ENCODE results near the gene CHD9.
"Not testable (repeated sequence)": the region's sequence is repeated elsewhere in the genome, so short reads cannot be mapped to it uniquely, and the experiment has no call there.

Gene CHD9

DNA sequence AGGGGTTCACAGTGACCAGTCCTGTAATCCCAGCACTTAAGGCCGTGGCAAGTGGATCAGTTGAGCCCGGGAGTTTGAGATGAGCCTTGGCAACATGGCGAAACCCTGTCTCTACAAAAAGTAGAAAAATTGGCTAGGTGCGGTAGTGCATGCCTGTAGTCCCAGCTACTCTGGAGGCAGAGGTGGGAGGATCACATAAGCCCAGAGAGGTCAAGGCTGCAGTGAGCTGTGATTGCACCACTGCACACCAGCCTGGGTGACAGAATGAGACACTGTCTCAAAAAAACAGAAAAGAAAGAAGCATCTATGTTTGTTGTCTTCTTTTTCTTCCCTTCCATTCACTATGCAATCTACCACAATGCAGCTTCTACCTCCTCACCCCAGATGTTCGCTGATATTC lies 227.5 kb downstream of the CHD9 start:
- DNase-seq (ENCODE audit: low spot score) = no peak

DNA sequence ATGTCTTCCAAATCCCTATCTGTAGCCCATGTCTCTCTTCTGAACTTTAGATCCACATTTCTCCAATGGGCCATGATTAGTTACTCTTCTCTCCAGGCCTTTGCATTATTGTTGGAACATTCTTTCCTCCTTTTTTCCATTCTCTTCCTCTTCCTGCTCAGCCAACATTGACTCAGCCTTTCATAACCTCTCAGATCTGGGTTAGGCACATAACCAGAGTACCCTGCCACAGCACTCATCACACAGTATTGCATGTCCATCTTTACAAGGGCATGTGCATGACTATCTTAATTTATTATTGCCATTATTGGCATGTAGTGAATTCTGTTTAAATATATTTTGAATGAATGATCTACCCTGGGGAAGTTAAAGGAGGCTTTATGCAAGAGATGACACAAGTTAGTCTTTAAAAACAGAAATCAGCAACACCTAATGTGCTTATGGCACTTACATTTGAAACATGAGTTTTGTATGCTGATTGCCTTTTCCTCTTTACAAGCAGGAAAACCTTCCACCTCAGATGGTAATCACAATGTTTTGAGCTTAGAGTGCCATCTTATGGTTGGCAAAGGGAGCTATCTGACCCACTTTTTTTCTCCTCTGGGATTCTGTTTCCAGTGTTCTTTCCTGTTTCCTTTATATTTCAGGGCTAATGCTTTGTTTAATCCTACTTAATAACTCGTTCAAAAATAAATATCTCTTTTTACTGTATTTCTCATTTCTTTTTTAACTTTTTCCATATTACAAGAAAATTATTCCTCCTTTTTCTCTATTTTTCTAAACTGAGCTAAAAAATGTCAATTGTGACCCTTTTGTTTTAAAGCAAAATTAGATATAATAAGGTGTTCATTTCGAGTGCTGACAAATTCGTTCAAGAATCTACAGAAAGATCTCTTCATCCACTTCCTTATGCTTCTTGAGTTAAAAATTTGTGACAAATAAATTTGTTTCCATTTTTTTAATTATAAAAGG lies 228.5 kb downstream of the CHD9 start:
- DNase-seq (ENCODE audit: low spot score) = peak; percentile 3

DNA sequence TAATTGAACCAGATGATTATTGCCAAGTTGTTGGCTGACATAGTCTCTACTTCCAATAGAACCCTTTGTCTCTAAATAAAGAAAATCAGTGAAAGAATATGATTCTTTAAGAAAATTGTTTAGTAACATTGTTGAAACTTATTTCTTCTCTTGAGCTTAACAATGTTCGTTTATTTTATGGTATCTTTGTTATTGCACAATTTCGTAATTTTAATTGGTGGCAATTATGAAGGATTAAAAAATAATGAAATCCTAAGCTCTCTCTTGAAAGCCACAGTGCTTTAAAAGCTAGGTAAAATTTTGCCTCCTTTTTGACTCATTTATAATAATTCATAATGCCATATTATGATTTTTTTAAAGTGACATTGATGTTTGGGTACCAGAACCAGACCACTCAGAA lies 230.4 kb downstream of the CHD9 start:
- DNase-seq (ENCODE audit: low spot score) = no peak

DNA sequence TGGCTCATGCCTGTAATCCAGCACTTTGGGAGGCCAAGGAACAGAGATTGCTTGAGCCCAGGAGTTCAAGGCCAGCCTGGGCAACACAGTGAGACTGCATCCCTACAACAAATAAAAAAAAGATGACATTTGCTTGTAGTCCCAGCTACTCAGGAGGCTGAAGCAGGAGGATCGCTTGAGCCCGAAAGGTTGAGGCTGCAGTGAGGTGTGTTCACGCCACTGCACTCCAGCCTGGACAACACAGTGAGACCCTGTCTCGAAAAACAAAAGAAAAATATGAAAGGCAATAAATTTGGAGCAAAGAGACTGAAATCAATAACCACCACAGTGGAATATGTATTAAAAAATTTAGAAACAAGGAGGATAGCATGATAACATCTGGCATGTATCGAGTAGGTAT lies 235.7 kb downstream of the CHD9 start:
- no peak for DNase-seq (ENCODE audit: low spot score)

DNA sequence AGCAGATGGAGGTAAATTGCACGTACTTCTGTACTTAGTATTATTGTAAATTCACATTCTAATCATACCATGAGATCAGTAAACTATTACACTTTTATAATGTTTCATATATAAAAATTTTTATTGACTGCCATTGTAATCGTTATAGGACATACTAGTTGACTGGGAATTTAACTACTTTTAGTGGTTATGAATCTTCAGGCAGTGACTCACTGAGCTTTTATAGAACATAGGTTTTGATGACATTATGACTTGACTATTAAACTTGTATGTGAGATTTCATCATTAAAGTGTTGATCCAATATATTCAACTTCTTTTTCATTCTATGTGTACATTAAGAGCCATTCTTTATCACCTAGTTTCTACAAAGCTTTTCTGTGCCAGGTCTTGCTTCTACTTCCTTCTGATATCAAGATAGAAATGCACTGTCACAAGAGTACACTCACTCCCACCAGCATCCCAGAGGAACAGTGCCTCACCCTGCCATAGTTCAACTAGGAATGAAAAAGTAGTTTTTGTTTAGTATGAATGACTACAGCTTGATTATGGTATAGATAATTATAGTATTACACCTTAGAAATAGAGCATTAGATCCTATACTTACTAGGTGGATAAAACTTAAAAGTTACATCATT lies 237.1 kb downstream of the CHD9 start:
- no peak for DNase-seq (ENCODE audit: low spot score)

DNA sequence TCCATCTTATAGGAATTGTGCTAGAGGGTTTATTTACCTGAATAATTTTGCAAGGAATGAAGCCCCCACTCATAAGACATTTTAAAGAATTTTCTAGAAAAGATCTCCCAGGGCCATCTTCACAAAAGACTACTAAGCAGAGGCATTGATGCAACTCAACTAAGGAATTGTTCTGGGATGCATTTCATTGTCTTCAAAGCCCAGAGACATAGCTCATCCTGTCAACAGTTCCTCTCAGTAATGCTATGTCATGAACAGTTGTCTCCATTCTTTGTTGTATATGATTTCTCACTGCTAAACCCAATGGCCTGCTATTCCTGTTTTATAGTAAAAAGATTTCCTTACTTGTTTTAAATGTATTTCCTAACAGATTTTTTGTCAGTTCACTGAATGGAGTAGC lies 242.7 kb downstream of the CHD9 start:
- no peak for DNase-seq (ENCODE audit: low spot score)

DNA sequence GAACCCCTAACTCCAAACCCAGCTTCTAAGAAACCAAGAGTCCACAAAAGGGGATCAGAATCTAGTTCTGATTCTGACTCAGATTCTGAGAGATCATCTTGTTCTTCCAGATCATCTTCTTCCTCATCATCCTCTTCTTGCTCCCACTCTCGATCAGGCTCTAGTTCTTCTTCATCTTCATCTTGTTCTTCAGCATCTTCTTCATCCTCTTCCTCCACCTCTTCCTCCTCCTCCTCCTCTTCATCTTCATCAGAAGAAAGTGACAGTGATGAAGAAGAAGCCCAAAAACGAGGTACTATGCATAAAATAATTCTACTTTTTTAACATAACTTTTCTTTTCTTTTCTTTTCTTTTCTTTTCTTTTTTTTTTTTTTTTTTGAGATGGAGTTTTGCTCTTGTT lies 249.5 kb downstream of the CHD9 start:
- DNase-seq (ENCODE audit: low spot score) = no peak

DNA sequence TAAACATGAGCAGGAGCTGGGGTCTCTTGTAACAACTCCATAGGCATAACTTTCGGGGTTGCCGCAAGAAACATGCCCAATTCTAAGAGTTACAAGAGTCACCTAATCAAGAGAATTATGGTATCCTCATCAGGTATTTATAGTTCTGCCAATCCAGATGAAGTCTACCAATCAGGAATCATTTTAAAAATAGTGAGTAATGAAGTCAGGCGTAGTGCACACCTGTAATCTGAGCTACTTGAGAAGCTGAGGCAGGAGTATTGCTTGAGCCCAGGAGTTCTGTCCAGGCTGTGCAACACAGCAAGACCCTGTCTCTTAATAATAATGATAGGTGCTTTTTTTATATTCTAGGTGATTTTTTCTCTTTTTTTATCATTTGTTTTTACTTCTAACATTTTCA lies 251.0 kb downstream of the CHD9 start:
- DNase-seq (ENCODE audit: low spot score) = no peak

DNA sequence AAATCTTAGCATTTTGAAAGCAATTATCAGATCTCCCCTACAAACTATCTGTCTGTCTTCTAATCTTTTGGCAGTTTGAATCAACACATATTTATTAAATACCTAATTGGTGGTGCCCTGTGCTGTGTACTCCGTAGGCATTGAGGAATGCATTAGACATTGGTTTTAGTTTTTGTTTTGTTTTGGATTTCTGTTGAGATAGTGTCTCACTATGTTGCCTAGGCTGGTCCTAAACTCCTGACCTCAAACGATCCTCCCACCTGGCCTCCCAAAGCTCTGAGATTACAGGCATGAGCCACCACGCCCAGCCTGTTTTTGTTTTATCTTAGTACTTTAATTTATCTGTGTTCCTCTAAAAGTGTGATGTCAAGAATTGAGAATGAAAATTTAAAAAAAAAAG lies 254.7 kb downstream of the CHD9 start:
- no peak for DNase-seq (ENCODE audit: low spot score)

DNA sequence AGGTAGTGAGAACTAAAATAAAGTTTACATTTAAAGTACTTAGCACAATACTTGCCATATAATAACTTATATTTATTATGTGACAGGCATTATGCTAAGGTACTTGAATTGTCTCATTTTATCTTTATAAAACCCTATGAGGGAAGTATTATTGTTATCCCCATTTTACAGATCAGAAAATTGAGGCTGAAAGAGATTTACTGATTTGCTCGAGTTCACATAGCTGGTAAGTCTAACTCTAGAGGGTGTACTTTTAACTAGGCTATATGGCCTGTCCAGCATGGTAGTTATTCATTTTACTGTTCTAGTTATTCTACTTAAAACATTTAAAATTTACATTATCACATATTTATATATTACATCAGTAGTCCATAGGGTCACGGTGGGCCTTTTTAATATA lies 266.2 kb downstream of the CHD9 start:
- no peak for DNase-seq (ENCODE audit: low spot score)

DNA sequence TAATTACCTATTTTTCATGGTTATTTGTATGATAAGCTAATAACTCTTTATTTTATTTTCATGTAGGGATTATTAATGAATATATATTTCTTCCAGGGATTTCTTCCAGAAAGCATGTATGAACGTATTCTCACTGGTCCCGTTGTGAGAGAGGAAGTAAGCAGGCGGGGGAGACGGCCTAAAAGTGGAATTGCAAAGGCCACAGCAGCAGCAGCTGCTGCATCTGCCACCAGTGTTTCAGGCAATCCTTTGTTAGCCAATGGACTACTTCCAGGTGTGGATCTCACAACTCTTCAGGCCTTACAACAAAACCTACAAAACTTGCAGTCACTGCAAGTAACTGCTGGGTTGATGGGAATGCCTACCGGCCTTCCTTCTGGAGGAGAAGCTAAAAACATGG lies 269.1 kb downstream of the CHD9 start:
- no peak for DNase-seq (ENCODE audit: low spot score)

DNA sequence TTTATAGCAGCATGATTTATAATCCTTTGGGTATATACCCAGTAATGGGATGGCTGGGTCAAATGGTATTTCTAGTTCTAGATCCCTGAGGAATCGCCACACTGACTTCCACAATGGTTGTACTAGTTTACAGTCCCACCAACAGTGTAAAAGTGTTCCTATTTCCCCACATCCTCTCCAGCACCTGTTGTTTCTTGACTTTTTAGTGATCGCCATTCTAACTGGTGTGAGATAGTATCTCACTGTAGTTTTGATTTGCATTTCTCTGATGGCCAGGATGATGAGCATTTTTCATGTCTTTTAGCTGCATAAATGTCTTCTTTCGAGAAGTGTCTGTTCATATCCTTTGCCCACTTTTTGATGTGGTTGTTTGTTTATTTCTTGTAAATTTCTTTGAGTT lies 276.2 kb downstream of the CHD9 start:
- DNase-seq (ENCODE audit: low spot score) = not testable (repeated sequence)

DNA sequence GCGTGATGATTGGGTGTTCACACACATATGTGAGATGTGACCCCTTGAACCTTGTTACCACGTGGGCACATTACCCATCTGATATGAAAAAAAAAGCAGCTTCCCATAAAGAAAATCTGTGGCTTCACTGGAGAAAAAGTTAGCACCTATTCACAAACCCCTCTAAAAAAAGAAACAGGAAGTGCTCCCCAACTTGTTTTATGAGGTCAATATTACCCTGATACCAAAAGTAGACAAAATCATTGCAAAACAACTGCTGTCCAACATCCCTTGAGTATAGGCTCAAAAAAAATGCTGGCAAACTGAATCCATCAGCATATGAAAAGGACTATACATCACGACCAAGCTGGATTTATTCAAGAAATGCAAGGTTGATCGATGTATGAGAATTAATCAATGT lies 279.8 kb downstream of the CHD9 start:
- no peak for DNase-seq (ENCODE audit: low spot score)

DNA sequence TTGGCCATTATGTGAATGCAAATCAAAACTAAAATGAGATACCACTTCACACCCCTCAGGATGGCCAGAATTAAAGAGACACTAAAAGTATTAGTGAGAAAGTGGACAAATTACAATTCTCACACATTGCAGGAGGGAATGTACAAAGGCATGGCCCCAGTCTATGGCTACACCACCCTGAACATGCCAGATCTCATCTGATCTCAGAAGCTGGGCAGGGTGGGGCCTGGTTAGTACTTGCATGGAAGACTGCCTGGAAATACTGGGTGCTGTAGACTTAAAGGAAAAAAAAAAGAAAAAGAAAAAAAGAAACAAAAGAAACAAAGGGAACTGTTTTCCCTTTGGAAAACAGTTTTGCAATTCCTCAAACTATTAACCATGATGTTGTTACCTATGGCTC lies 282.5 kb downstream of the CHD9 start:
- no peak for DNase-seq (ENCODE audit: low spot score)

DNA sequence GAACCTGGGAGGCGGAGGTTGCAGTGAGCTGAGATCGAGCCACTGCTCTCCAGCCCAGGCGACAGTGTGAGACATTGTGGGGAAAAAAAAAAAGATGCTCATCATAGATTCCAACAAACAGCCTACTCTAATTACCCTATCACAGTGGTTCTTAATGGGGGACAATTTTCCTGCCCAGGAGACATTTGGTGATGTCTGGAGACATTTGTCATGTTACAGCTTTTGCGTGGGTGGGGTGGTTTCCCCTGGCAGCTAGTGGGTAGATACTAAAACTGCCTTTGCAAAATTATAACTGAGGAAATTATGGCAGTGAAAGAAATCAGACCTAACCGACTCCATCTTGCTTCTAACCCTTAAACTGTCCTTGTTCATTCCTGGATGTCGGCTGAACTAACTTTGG lies 287.0 kb downstream of the CHD9 start:
- DNase-seq (ENCODE audit: low spot score) = no peak

DNA sequence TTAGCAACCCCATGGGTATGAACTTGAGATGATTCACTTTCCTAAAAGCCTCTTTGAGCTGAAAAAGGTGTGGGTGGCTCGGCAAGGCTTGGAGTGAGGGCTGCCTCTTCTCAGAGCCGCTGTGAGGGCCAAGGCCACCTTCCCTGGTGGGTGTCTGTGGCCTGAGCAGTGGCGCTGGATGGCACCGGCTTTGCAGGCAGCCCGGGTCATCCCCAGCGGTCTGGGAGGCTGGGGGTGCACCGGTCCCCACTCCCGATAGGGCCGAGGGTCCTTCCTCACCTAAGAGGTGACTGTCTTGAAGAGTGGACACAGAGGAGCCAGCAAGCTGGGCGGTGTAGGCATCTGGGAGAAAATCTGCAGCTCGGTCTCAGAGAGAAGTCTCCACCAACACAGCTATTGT lies 300.3 kb downstream of the CHD9 start:
- DNase-seq (ENCODE audit: low spot score) = no peak

DNA sequence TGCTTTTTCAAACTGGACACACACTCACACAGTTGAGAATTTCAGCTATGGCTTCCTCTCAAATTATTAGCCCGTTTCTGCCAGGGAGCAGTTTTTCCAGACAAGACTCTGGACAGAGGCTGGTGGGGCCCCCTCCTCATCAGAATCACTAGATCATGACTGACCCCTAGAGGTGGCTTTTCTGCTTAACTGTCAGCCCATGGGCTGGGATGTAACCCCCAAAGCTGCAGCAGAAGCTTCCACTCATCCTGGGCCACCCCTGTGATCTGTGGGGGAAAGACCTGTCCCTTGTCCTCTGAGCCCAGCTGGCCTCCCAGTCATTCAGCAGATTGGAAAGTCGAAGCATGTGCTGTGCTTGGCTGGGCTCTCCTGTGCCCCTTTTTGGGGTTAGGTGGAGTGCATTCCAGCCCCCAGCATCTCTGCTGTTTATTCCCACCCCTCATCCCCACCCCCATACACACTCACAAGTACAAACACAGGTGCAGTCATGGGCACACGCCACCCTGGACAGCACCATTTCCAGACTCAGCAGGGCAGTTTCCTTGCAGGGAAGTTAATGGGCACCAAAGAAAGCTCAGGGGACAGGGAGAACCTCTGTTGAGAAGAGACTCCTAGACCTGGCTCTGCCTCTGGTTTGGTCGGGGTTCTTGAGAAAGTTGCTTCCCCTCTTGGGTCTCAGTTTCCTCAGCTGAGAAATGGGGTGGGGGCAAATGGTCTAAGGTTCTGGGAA lies 301.9 kb downstream of the CHD9 start:
- no peak for DNase-seq (ENCODE audit: low spot score)

DNA sequence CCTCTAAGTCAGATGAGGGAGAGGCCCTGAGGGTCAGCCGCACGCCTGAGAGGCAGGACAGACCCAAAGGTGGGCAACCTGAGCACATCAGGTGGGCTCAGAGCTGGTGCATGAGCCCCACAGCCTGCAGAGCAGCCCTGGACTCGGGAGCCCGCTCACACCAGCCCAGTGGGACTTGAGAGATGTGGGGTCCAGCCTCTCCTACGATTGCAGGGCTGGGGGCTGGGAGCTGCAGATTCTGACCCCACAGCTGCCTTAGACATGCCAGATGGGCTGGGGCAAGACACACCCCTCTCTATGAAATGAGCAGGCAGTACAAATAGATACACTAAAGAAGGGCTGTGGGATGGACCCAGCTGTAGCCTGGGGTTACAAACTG lies 302.4 kb downstream of the CHD9 start:
- DNase-seq (ENCODE audit: low spot score) = no peak

DNA sequence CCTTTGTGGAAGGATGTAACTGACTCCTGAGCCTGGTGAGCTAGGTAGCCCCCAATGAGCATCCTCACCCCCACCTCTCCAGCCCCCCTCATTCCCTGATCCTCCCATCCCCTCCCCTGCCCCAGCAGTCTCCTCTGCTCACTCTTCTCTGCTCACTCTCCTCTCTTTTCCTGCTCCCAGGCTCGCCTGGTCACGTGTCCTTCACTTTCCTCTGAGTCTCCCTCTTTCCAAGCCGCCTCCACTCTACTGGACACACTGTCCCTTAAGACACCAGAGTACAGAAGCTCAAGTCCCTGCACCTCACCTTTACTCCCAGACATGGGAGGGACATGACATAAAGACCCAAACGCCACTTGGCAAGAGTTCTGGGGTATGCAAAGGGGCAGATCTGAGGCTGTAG lies 303.2 kb downstream of the CHD9 start:
- DNase-seq (ENCODE audit: low spot score) = no peak

DNA sequence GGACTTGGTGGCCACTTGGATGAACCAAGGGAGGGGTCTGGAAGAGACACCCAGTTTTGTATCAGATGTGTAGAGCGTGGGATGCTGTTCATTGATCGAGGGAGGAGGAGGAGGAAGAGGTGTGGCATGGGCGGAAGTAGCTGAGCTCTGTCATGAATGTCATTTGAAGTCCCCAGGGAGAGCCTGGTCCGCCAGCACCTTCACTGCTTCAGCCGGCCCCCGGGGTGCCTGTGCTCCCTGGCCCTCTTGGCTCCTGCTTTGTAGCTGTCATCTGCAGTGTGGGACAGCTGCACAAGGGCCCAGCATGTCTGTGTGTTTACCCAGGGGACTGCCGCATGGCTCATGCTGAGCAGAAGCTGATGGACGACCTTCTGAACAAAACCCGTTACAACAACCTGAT lies 304.1 kb downstream of the CHD9 start:
- no peak for DNase-seq (ENCODE audit: low spot score)

DNA sequence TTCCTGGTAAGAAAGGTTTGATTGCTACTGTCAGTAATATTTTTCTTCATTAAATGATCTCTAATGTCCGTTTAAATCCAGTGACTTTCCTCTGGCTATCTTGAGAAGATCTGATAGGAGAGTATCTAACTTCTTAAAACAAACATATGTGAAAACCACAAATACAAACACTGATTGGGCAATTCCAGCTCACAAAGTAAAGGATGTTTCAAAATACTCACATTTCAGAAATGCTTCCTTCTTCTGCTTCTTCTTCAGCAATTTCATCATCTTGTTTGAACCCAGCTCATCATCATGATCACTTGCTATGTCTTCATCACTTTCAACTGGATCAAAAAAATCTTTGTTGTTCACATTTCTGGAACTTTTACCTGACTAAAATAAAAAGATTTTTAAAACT lies 315.1 kb downstream of the CHD9 start:
- DNase-seq (ENCODE audit: low spot score) = no peak

DNA sequence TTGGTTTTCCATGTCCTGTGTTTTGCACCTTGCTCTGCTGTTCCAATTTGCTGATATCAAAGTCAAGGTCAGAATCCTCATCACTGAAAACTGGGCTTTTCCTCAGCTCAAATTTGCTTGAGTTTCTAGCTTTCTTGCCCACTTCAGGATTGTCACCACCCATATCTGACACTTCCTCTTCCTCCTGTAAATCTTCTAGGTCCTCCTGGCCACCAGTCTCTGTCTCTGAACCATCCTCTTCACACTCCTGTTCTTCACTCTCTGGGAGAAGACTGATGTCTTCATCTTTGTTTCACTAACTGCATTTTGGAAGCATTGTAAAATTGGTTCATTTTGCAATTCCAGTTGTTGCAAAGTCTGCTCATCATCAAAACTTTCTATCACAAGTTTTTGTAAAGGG lies 316.0 kb downstream of the CHD9 start:
- DNase-seq (ENCODE audit: low spot score) = no peak

All from CD4-positive, alpha-beta T cell treated with Interleukin-6 at 100 ng/mL for 8 hours (primary cell).